Heart left ventricle (tissue), 16 donors: ENCODE measurements around the gene GABRB3. TPM values are rescaled to one million over a fixed set of nuclear protein-coding genes. Genes with fewer than 3 reads are reported as not detected.

Experiments
- ATAC-seq, 4 donors: fragments of 200-7000 bp; cut with Tn5 transposase; one replicate each; pipeline ENCODE4 v1.9.1; 2020 to 2022; ENCODE audit warnings: moderate library complexity in 4 of 4, mild to moderate bottlenecking in 3 of 4, moderate number of reproducible peaks in 1 of 4
- DNase-seq, 5 donors: peaks; one replicate each; pipeline ENCODE4 v3.0.0-alpha.2; 2020
- H3K27ac ChIP-seq, 12 donors: fragments of 200-600 bp; sonication (generic) in 4 of 12; one replicate each; pipeline versions ENCODE4 v1.5.0 to v1.8.0; 2016 to 2022; ENCODE audit warnings: mild to moderate bottlenecking in 2 of 12
- H3K27me3 ChIP-seq, 9 donors: fragments of 200-600 bp; sonication (generic) in 2 of 9; one replicate each; pipeline versions ENCODE4 v1.5.1 to v1.8.0; 2016 to 2022; ENCODE audit warnings: mild to moderate bottlenecking in 3 of 9
- H3K36me3 ChIP-seq, 9 donors: fragments of 200-600 bp; sonication (generic) in 2 of 9; one replicate each; pipeline versions ENCODE4 v1.5.0 to v1.8.0; 2018 to 2022; ENCODE audit warnings: mild to moderate bottlenecking in 2 of 9
- H3K4me1 ChIP-seq, 12 donors: fragments of 200-600 bp; sonication (generic) in 4 of 12; one replicate each; pipeline versions ENCODE4 v1.5.0 to v1.8.0; 2016 to 2022; ENCODE audit warnings: mild to moderate bottlenecking in 3 of 12
- H3K4me3 ChIP-seq, 12 donors: fragments of 200-600 bp; sonication (generic) in 4 of 12; one replicate each; pipeline versions ENCODE4 v1.5.0 to v1.8.0; 2017 to 2022; ENCODE audit warnings: mild to moderate bottlenecking in 9 of 12, moderate library complexity in 4 of 12
- H3K9me3 ChIP-seq, 12 donors: fragments of 200-600 bp; sonication (generic) in 4 of 12; one replicate each; pipeline versions ENCODE4 v1.5.0 to v1.8.0; 2016 to 2022; ENCODE audit warnings: mild to moderate bottlenecking in 1 of 12
- POLR2A ChIP-seq, 2 donors: fragments of 450-650 bp; IDR thresholded peaks; one replicate each; pipeline ENCODE4 v1.6.1; 2017; ENCODE audit warnings: antibody characterized with exemption in 2 of 2, mild to moderate bottlenecking in 2 of 2, moderate library complexity in 2 of 2
- WGBS, 4 donors: extraction: QIAGEN DNeasy Blood & Tissue Kit in 2 of 4; methylation state at CpG; one replicate each; pipeline versions ENCODE4 v1.1.5 to v1.1.7; 2013 to 2018; 5-methylcytosine and 5-hydroxymethylcytosine counted together
- intact Hi-C, 10 donors: fragments of 100-400 bp; cut with DNase I; formaldehyde crosslinking; loops; one replicate each; pipeline versions ENCODE4 v1.11.1 to v1.14.2; 2022
- polyA plus RNA-seq, 2 donors: library from polyadenylated mRNA; stranded (reverse); fragments of 200-250 nt; gene quantifications; one replicate each; pipeline ENCODE4 v1.2.3, GENCODE V29; 2013
- total RNA-seq, 9 donors: library from RNA; depleted of rRNA in 2 of 9; stranded (reverse); fragments of >200 nt in 2 of 9; fragmentation: NEBNext Ultra II Directional in 3 of 9; extraction: Animal tissue kit (Norgen Biotek cat#: 25700) in 3 of 9; gene quantifications; one replicate each; pipeline versions ENCODE4 v1.1.0 to v1.2.4, GENCODE V29; 2016 to 2023
- TF ChIP-seq, protein P1 (sequence below), 12 donors: fragments of 200-600 bp; sonication (generic) in 4 of 12; IDR thresholded peaks; one replicate each; pipeline versions ENCODE4 v1.5.0 to v1.8.0; 2018 to 2022; ENCODE audit warnings: antibody characterized with exemption in 12 of 12, mild to moderate bottlenecking in 5 of 12
- donor health status: ischemic (EF 13 %, LVEDD 7.1; RV severe dilation, severe dysfunction).
- donor health status: healthy with polysubstance abuse.
- donor health status: DM: no; HTN: yes; CAD: no.
- donor health status: DM: no; HTN: no; CAD: no.
- donor health status: ischemic (EF 25% LVEDD 6.9; RV normal size, moderate dysfunction).
- donor health status: ischemic (EF 25% LVEDD 5.7; RV mildly dilated, moderate dysfunction).
- donor health status: healthy.
- donor health status: DM: yes; HTN: yes; CAD: no.
- donor health status: ischemic (EF 35%, LVEDD 5.7; RV mildly dilated, moderate dysfunction).
- donor health status: nonischemic (EF 11% LVEDD 7.7; RV severe dilation, severe dysfunction).
- donor health status: DM: yes; HTN: yes; CAD: no.
- donor health status: PGD.
- donor health status: ischemic (EF 29% LVEDD 5.4; RV normal size, mild dysfunction).
- donor health status: nonischemic (EF 23%, LVEDD 6.1; RV moderate dilation, normal function).

GABRB3 gene
- total and polyA plus RNA-seq, 11 donors, result 0.42 to 4.4 (median 1.7) TPM

DNA sequence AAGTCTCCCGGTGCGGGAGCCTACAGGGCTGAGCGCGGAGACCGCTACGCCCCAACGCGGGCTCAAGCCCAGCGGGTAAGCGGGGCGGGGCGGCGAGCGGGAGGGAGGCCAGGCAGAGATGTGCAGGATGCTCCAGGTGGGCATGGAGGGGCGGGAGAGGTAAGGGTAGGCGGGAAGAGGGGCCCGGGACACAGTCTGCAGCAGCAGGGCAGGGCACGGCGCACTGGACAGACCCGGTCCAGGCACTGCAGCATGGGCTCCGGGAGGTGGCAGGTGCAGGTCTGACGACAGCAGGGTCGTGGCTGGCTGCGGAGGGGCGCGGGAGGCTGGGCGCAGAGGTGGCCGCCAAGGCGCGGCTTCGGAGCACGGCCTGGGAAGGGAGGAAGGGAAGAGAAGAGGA is 102.8 kb downstream of the GABRB3 start:
- H3K27ac ChIP-seq, result no peak overlapping the region
- ATAC-seq (peak in 1 of 4 donors; percentile 39), DNase-seq (peak in 1 of 5 donors; percentile 26)
- no peak overlapping the region for H3K4me3 ChIP-seq
- WGBS, 4 donors, result 58 to 81% (median 71%) methylated on average over 32 of the region's 32 CpGs
- intact Hi-C loops, result loop anchor here in 1 of 10 donors (10.0 kb wide), 1 partner anchor 55 kb away; no protein-coding TSS in a partner anchor
- H3K9me3 ChIP-seq, result peaks cover 0 to 6% (median 0%) of the 10 kb centered on the region in 12 donors
- TF ChIP-seq, protein P1, sequence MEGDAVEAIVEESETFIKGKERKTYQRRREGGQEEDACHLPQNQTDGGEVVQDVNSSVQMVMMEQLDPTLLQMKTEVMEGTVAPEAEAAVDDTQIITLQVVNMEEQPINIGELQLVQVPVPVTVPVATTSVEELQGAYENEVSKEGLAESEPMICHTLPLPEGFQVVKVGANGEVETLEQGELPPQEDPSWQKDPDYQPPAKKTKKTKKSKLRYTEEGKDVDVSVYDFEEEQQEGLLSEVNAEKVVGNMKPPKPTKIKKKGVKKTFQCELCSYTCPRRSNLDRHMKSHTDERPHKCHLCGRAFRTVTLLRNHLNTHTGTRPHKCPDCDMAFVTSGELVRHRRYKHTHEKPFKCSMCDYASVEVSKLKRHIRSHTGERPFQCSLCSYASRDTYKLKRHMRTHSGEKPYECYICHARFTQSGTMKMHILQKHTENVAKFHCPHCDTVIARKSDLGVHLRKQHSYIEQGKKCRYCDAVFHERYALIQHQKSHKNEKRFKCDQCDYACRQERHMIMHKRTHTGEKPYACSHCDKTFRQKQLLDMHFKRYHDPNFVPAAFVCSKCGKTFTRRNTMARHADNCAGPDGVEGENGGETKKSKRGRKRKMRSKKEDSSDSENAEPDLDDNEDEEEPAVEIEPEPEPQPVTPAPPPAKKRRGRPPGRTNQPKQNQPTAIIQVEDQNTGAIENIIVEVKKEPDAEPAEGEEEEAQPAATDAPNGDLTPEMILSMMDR (IDR thresholded peaks at IDR 0.05), result no peak
- no peak for TF ChIP-seq POLR2A (IDR thresholded peaks at IDR 0.05)
- H3K4me1 ChIP-seq, result peaks cover 0 to 10% (median 0%) of the 10 kb centered on the region in 12 donors
- no peaks in the 10 kb centered on the region for H3K36me3 ChIP-seq
- peaks cover 0 to 3% (median 0%) of the 10 kb centered on the region in 9 donors for H3K27me3 ChIP-seq

GRCh38 chr15:26667222-26667988 is 105.5 kb downstream of the GABRB3 start:
- WGBS, 4 donors, result 61 to 71% (median 68%) methylated on average over 11 to 14 of the region's 14 CpGs
- H3K36me3 ChIP-seq, result no peaks in the 10 kb centered on the region
- ATAC-seq, result peak in 3 of 4 donors; percentile 42 to 77 (median 74)
- peak in 2 of 5 donors; percentile 41 to 60 for DNase-seq
- peaks cover 0 to 10% (median 0%) of the 10 kb centered on the region in 12 donors for H3K4me1 ChIP-seq
- no peak for TF ChIP-seq POLR2A (IDR thresholded peaks at IDR 0.05)
- TF ChIP-seq, protein P1 (IDR thresholded peaks at IDR 0.05), result no peak
- intact Hi-C loops, result no loop called here
- no peak overlapping the region for H3K27ac ChIP-seq
- no peak overlapping the region for H3K4me3 ChIP-seq
- H3K27me3 ChIP-seq, result peaks cover 0 to 3% (median 0%) of the 10 kb centered on the region in 9 donors
- H3K9me3 ChIP-seq, result peaks cover 0 to 6% (median 0%) of the 10 kb centered on the region in 12 donors

GRCh38 chr15:26665957-26666791 is 106.7 kb downstream of the GABRB3 start:
- 67 to 82% (median 73%) methylated on average over 10 to 11 of the region's 11 CpGs for WGBS, 4 donors
- intact Hi-C loops, result no loop called here
- no peak for TF ChIP-seq POLR2A (IDR thresholded peaks at IDR 0.05)
- TF ChIP-seq, protein P1 (IDR thresholded peaks at IDR 0.05), result no peak
- peaks cover 0 to 10% (median 0%) of the 10 kb centered on the region in 12 donors for H3K4me1 ChIP-seq
- H3K9me3 ChIP-seq, result peaks cover 0 to 6% (median 0%) of the 10 kb centered on the region in 12 donors
- peak overlapping the region in 1 of 12 donors; percentile 13 for H3K27ac ChIP-seq
- H3K4me3 ChIP-seq, result no peak overlapping the region
- no peaks in the 10 kb centered on the region for H3K36me3 ChIP-seq
- DNase-seq (no peak), ATAC-seq (peak in 2 of 4 donors; percentile 35 to 50)
- peaks cover 0 to 3% (median 0%) of the 10 kb centered on the region in 9 donors for H3K27me3 ChIP-seq

DNA sequence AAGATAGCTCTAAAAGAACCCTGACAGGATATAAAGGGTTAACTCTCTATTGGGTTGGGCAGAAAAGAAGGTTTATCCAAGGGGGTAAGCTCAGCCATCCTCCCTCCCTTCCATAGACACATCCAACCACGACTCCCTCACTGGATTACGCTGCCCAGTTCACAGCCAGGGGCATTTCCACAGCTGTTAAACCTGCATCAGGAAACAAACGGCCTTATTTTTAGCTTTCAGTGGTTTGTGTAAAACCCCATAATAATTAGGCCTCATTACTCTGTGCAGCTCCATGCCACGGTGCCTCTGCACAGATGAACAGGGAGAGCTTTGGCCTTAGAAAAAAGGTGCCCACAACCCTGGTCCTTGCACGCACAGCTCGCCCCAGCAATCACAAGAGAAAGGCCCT is 110.6 kb downstream of the GABRB3 start:
- DNase-seq, result no peak
- no peak for TF ChIP-seq POLR2A (IDR thresholded peaks at IDR 0.05)
- TF ChIP-seq, protein P1 (IDR thresholded peaks at IDR 0.05), result no peak
- 53 to 57% (median 55%) methylated on average over 6 of the region's 6 CpGs for WGBS, 4 donors
- Histone ChIP-seq H3K36me3 (no peaks in the 10 kb centered on the region), H3K9me3 (no peaks in the 10 kb centered on the region), H3K27ac (no peak overlapping the region), H3K4me3 (no peak overlapping the region), H3K27me3 (no peaks in the 10 kb centered on the region), H3K4me1 (peaks cover 0 to 9% (median 0%) of the 10 kb centered on the region in 12 donors)
- ATAC-seq, result no peak
- intact Hi-C loops, result no loop called here
